ENCODE results near the gene PPDPF. TPM values are rescaled to one million over a fixed set of nuclear protein-coding genes. Genes with fewer than 3 reads are reported as not detected.
A peak's percentile ranks its signal among the peaks of the same experiment; 100 is the strongest.

PPDPF gene
- total and polyA plus RNA-seq, 12 donors: 7.4 to 193 (median 81.3) TPM

GRCh38 chr20:63518351-63518861 is 2.2 kb upstream of the PPDPF start:
- H3K27ac ChIP-seq: no peak overlapping the region
- H3K27me3 ChIP-seq: no peaks in the 10 kb centered on the region
- no peaks in the 10 kb centered on the region for H3K9me3 ChIP-seq (replicated peaks in 1 of 3)
- no peak overlapping the region for H3K4me3 ChIP-seq
- no peak for DNase-seq
- intact Hi-C loops (cut with DNase I): no loop called here
- no peaks in the 10 kb centered on the region for H3K36me3 ChIP-seq (replicated peaks in 1 of 2)
- no peak for TF ChIP-seq POLR2A (IDR thresholded peaks at IDR 0.05)
- TF ChIP-seq CTCF (IDR thresholded peaks at IDR 0.05): no peak
- peaks cover 0 to 21% of the 10 kb centered on the region in 2 donors for H3K4me1 ChIP-seq (replicated peaks in 1 of 2)
- 63 to 76% (median 68%) methylated on average over 8 to 20 of the region's 20 CpGs for WGBS, 4 donors

- TF ChIP-seq CTCF (IDR thresholded peaks at IDR 0.05) (no peak), POLR2A (IDR thresholded peaks at IDR 0.05) (no peak)
- Histone ChIP-seq H3K27me3 (no peaks in the 10 kb centered on the region), H3K27ac (no peak overlapping the region), H3K36me3 (replicated peaks in 1 of 2) (no peaks in the 10 kb centered on the region), H3K9me3 (replicated peaks in 1 of 3) (no peaks in the 10 kb centered on the region), H3K4me1 (replicated peaks in 1 of 2) (peaks cover 0 to 21% of the 10 kb centered on the region in 2 donors), H3K4me3 (peak overlapping the region in 1 of 4 donors; percentile 97)
- peak in 1 of 7 donors; percentile 28 for DNase-seq
- intact Hi-C loops (cut with DNase I): no loop called here
- WGBS, 4 donors: 60 to 72% (median 63%) methylated on average over 23 to 32 of the region's 32 CpGs
These were observed 1.5 kb upstream of the PPDPF start for GRCh38 chr20:63518946-63519667.

- Histone ChIP-seq H3K27me3 (no peaks in the 10 kb centered on the region), H3K36me3 (replicated peaks in 1 of 2) (no peaks in the 10 kb centered on the region), H3K27ac (peak overlapping the region in 3 of 5 donors; percentile 65 to 89 (median 87)), H3K9me3 (replicated peaks in 1 of 3) (no peaks in the 10 kb centered on the region), H3K4me1 (replicated peaks in 1 of 2) (peaks cover 0 to 21% of the 10 kb centered on the region in 2 donors), H3K4me3 (peak overlapping the region in 2 of 4 donors; percentile 40 to 97)
- DNase-seq: peak in 1 of 7 donors; percentile 36
- intact Hi-C loops (cut with DNase I): no loop called here
- WGBS, 4 donors: 1 to 2% (median 1%) methylated on average over 9 to 72 of the region's 72 CpGs; no CpG with 5 or more reads in 1 of the 4 donors
- TF ChIP-seq CTCF (IDR thresholded peaks at IDR 0.05) (no peak), POLR2A (IDR thresholded peaks at IDR 0.05) (no peak)
These were observed 679 bp upstream of the PPDPF start for GRCh38 chr20:63519668-63520503.
